ENCODE data around the gene GIPC2. TPM values are rescaled to one million over a fixed set of nuclear protein-coding genes. Genes with fewer than 3 reads are reported as not detected.
A peak's percentile ranks its signal among the peaks of the same experiment; 100 is the strongest.
"Not testable (repeated sequence)": the region's sequence is repeated elsewhere in the genome, so short reads cannot be mapped to it uniquely, and the experiment has no call there.

The GIPC2 gene
- total and polyA plus RNA-seq, 9 of the 15 experiments (the other 6 are each of a cell fraction or from before 2014, with no cell fraction given) = 0.01 to 0.05 (median 0.04) TPM; not detected in 3

- H3K9me1 ChIP-seq (ENCODE audit: control insufficient read depth, insufficient read depth, low read length); BruUV-seq (replicated peaks); H3K4me2 ChIP-seq (ENCODE audit: insufficient read depth, low read length); H3K27ac ChIP-seq (ENCODE audit: extremely low read depth, low read depth, low read length); H3K4me3 ChIP-seq; H3K79me2 ChIP-seq (ENCODE audit: control insufficient read depth, insufficient read depth, low read length); H3K9me3 ChIP-seq (replicated peaks; ENCODE audit: control insufficient read depth, insufficient read depth, low read depth, low read length); H2AFZ ChIP-seq (ENCODE audit: low read depth, low read length); H3K36me3 ChIP-seq (ENCODE audit: control insufficient read depth, insufficient read depth, low read length); ATAC-seq; H3K9ac ChIP-seq (ENCODE audit: insufficient read depth in 1 of 2, low read depth in 2 of 2, low read length in 2 of 2); CTCF ChIA-PET (ENCODE audit: low intra/inter-chr PET ratio); DNase-seq (ENCODE audit: extremely low read depth in 1 of 4, low spot score in 3 of 4); H3K4me1 ChIP-seq (replicated peaks in 1 of 2; ENCODE audit: control insufficient read depth in 2 of 2, insufficient read depth in 2 of 2, low read length in 2 of 2); H3K27me3 ChIP-seq (ENCODE audit: control insufficient read depth in 2 of 2, insufficient read depth in 2 of 2, low read length in 2 of 2); intact Hi-C loops (cut with micrococcal nuclease); FAIRE-seq; H4K20me1 ChIP-seq (replicated peaks; ENCODE audit: control insufficient read depth, insufficient read depth, low read length); POLR2A ChIA-PET: not testable (repeated sequence)
- peak; percentile 95 for TF ChIP-seq ZNF431 (CRISPR knock-in tag; IDR thresholded peaks at IDR 0.05)
- WGBS (ENCODE audit: insufficient coverage, low coverage, missing lambda C conversion rate) = 11% methylated on average over 6 of the region's 6 CpGs
- in situ Hi-C loops (cut with MboI) = loop anchor here (25.0 kb wide), 2 partner anchors 958 to 1958 kb away; no protein-coding TSS in a partner anchor
These were observed 74.7 kb downstream of the GIPC2 start for GRCh38 chr1:78120485-78120884.

DNA sequence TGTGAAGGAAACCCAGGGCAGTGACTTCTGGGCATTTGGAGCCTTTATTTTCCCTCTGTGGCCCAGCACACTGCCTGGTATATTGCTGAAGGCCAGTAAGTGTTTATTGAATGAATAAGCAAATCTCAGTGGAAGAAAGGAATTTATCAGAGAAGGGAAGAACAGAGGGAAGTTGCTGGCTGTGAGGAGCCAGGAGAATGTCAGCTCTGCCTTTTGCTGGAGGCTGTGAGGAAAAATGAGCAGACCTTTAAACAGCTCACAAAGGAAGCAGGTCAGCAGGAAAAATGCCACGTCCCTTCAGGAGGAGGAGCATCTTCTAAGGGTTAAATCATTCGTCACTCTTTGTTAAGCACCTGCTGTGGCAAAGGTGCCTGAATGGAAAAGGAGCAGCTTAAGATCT, 75.9 kb downstream of the GIPC2 start:
- ATAC-seq = no peak
- no peaks in the 10 kb centered on the region for H3K9me1 ChIP-seq (ENCODE audit: control insufficient read depth, insufficient read depth, low read length)
- H2AFZ ChIP-seq (ENCODE audit: low read depth, low read length) = no peak overlapping the region
- H3K36me3 ChIP-seq (ENCODE audit: control insufficient read depth, insufficient read depth, low read length) = no peaks in the 10 kb centered on the region
- no peaks in the 10 kb centered on the region for H3K4me1 ChIP-seq (replicated peaks in 1 of 2; ENCODE audit: control insufficient read depth in 2 of 2, insufficient read depth in 2 of 2, low read length in 2 of 2)
- ChIA-PET CTCF (ENCODE audit: low intra/inter-chr PET ratio) (no interaction called here), POLR2A (no interaction called here)
- H3K9me3 ChIP-seq (replicated peaks; ENCODE audit: control insufficient read depth, insufficient read depth, low read depth, low read length) = no peaks in the 10 kb centered on the region
- in situ Hi-C loops (cut with MboI) = loop anchor here (25.0 kb wide), 2 partner anchors 959 to 1959 kb away; no protein-coding TSS in a partner anchor
- no peaks in the 10 kb centered on the region for H3K27me3 ChIP-seq (ENCODE audit: control insufficient read depth in 2 of 2, insufficient read depth in 2 of 2, low read length in 2 of 2)
- intact Hi-C loops (cut with micrococcal nuclease) = no loop called here
- BruUV-seq (replicated peaks) = no TSS peak
- 0% methylated on average over 2 of the region's 2 CpGs for WGBS (ENCODE audit: insufficient coverage, low coverage, missing lambda C conversion rate)
- H3K4me3 ChIP-seq = no peak overlapping the region
- FAIRE-seq = no peak
- H3K27ac ChIP-seq (ENCODE audit: extremely low read depth, low read depth, low read length) = no peak overlapping the region
- H3K9ac ChIP-seq (ENCODE audit: insufficient read depth in 1 of 2, low read depth in 2 of 2, low read length in 2 of 2) = no peak overlapping the region
- DNase-seq (ENCODE audit: extremely low read depth in 1 of 4, low spot score in 3 of 4) = no peak
- H3K4me2 ChIP-seq (ENCODE audit: insufficient read depth, low read length) = no peak overlapping the region
- H4K20me1 ChIP-seq (replicated peaks; ENCODE audit: control insufficient read depth, insufficient read depth, low read length) = no peaks in the 10 kb centered on the region
- H3K79me2 ChIP-seq (ENCODE audit: control insufficient read depth, insufficient read depth, low read length) = no peaks in the 10 kb centered on the region
- TF ChIP-seq HNRNPUL1 (IDR thresholded peaks at IDR 0.05; ENCODE audit: low read length) (no peak), ZNF354B (CRISPR knock-in tag; IDR thresholded peaks at IDR 0.05) (no peak), ZZZ3 (IDR thresholded peaks at IDR 0.05) (no peak), JUN (IDR thresholded peaks at IDR 0.05; ENCODE audit: borderline replicate concordance, low read depth, low read length) (no peak), JUN (CRISPR knock-in tag; IDR thresholded peaks at IDR 0.05; ENCODE audit: borderline replicate concordance) (no peak), ZNF717 (CRISPR knock-in tag; IDR thresholded peaks at IDR 0.05) (no peak), PCBP1 (IDR thresholded peaks at IDR 0.05; ENCODE audit: low read depth, low read length, poor library complexity, severe bottlenecking) (no peak), PPARD (CRISPR knock-in tag; IDR thresholded peaks at IDR 0.05) (no peak), EHMT2 (IDR thresholded peaks at IDR 0.05) (no peak), ZNF165 (CRISPR knock-in tag; IDR thresholded peaks at IDR 0.05; ENCODE audit: borderline replicate concordance) (no peak), ERF (CRISPR knock-in tag; IDR thresholded peaks at IDR 0.05) (no peak), POLR3G (IDR thresholded peaks at IDR 0.05; ENCODE audit: extremely low read depth, insufficient read length, insufficient replicate concordance) (no peak), NCOA4 (IDR thresholded peaks at IDR 0.05; ENCODE audit: partially characterized antibody) (no peak), ZNF133 (CRISPR knock-in tag; IDR thresholded peaks at IDR 0.05) (no peak)
- TF ChIP-seq, protein P1, sequence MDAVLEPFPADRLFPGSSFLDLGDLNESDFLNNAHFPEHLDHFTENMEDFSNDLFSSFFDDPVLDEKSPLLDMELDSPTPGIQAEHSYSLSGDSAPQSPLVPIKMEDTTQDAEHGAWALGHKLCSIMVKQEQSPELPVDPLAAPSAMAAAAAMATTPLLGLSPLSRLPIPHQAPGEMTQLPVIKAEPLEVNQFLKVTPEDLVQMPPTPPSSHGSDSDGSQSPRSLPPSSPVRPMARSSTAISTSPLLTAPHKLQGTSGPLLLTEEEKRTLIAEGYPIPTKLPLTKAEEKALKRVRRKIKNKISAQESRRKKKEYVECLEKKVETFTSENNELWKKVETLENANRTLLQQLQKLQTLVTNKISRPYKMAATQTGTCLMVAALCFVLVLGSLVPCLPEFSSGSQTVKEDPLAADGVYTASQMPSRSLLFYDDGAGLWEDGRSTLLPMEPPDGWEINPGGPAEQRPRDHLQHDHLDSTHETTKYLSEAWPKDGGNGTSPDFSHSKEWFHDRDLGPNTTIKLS (IDR thresholded peaks at IDR 0.05; ENCODE audit: borderline replicate concordance, low read depth) = no peak
- TF ChIP-seq, protein P2, sequence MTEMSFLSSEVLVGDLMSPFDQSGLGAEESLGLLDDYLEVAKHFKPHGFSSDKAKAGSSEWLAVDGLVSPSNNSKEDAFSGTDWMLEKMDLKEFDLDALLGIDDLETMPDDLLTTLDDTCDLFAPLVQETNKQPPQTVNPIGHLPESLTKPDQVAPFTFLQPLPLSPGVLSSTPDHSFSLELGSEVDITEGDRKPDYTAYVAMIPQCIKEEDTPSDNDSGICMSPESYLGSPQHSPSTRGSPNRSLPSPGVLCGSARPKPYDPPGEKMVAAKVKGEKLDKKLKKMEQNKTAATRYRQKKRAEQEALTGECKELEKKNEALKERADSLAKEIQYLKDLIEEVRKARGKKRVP (CRISPR knock-in tag; IDR thresholded peaks at IDR 0.05) = no peak

Measured in K562 (cell line).